K562 (cell line): ENCODE measurements around the gene PDLIM4. TPM values are rescaled to one million over a fixed set of nuclear protein-coding genes. Genes with fewer than 3 reads are reported as not detected.

Source experiments
- CREM ChIP-seq: IDR thresholded peaks from 2 replicates; pipeline ENCODE4 v1.6.1; 2014; ENCODE audit warnings: antibody characterized with exemption, low read depth
- CTBP1 ChIP-seq: fragments of 450-650 bp; IDR thresholded peaks from 2 replicates; pipeline ENCODE4 v1.6.1; 2016; ENCODE audit warnings: borderline replicate concordance
- LCOR ChIP-seq: sonication (generic); formaldehyde crosslinking; IDR thresholded peaks from 2 replicates; pipeline ENCODE4 v1.8.0; 2022; ENCODE audit warnings: mild to moderate bottlenecking, missing genetic modification reagents
- PHF8 ChIP-seq: fragments of 200-600 bp; sonication (generic); IDR thresholded peaks from 2 replicates; pipeline ENCODE4 v1.6.1; 2012; ENCODE audit warnings: mixed run types, mild to moderate bottlenecking, inconsistent platforms, low read length, moderate library complexity, borderline replicate concordance
- SREBF2 ChIP-seq: sonication (generic); formaldehyde crosslinking; IDR thresholded peaks from 2 replicates; pipeline ENCODE4 v1.4.0; 2020; ENCODE audit warnings: mild to moderate bottlenecking, missing genetic modification reagents
- TCF7L2 ChIP-seq: fragments of 150-350 bp; IDR thresholded peaks from 2 replicates; pipeline ENCODE4 v1.6.1; 2016; ENCODE audit warnings: low read depth, mild to moderate bottlenecking, low read length, moderate library complexity
- ZBTB40 ChIP-seq, 2 experiments: fragments of 450-650 bp in 1 of 2; sonication (generic) in 1 of 2; formaldehyde crosslinking in 1 of 2; IDR thresholded peaks; 2 replicates each; pipeline versions ENCODE4 v1.7.1 to v1.9.0; 2016 to 2022; ENCODE audit warnings: inconsistent platforms in 1 of 2, mild to moderate bottlenecking in 1 of 2, missing genetic modification reagents in 1 of 2
- ZNF511 ChIP-seq: sonication (generic); formaldehyde crosslinking; IDR thresholded peaks from 2 replicates; pipeline ENCODE4 v1.8.0; 2022; ENCODE audit warnings: mild to moderate bottlenecking, missing genetic modification reagents
- ZNF584 ChIP-seq: fragments of 200-800 bp; sonication (Bioruptor generic); IDR thresholded peaks from 2 replicates; pipeline ENCODE4 v1.6.1; 2016; ENCODE audit warnings: low read depth, mild to moderate bottlenecking, missing genetic modification characterization, missing compliant biosample characterization
- ZNF592 ChIP-seq: fragments of 450-650 bp; IDR thresholded peaks from 2 replicates; pipeline ENCODE4 v1.6.1; 2017; ENCODE audit warnings: antibody characterized with exemption, mild to moderate bottlenecking
- ZNF764 ChIP-seq: fragments of 250-450 bp; sonication (Bioruptor Pico); IDR thresholded peaks from 2 replicates; pipeline ENCODE4 v1.4.0; 2020; ENCODE audit warnings: low read depth, mild to moderate bottlenecking, moderate library complexity
- ZNF766 ChIP-seq: fragments of 200-800 bp; sonication (Bioruptor generic); conservative IDR thresholded peaks from 2 replicates; pipeline ENCODE4 v1.6.1; 2016; ENCODE audit warnings: missing genetic modification characterization, missing compliant biosample characterization
- polyA plus RNA-seq, 8 experiments: library from polyadenylated mRNA; depleted of rRNA in 4 of 8; stranded (reverse) in 5 of 8; unstranded in 3 of 8; fragments of >200 nt; fragmentation: Nextera tagmentation in 2 of 8; fragmentation: Illumina TruSeq in 1 of 8; extraction: Ambion mirVana in 2 of 8; extraction: Trizol in 1 of 8; gene quantifications; 2 replicates each; pipeline versions ENCODE4 v1.2.1 to v1.2.3, GENCODE V29; 2011 to 2014; ENCODE audit warnings: inconsistent platforms in 1 of 8, missing spikeins in 1 of 8
- total RNA-seq, 7 experiments: library from RNA; depleted of rRNA in 6 of 7; stranded (reverse); fragments of >200 nt in 6 of 7; fragmentation: Illumina TruSeq in 2 of 7; extraction: Trizol in 2 of 7; gene quantifications; 2 replicates each; pipeline versions ENCODE4 v1.2.1 to v1.2.3, GENCODE V29; 2011 to 2021; ENCODE audit warnings: low replicate concordance in 1 of 7

Gene PDLIM4
- total and polyA plus RNA-seq, 9 of the 15 experiments (the other 6 are each of a cell fraction or from before 2014, with no cell fraction given) = 0.28 to 32.8 (median 13.1) TPM

GRCh38 chr5:132293066-132293991 is 35.8 kb downstream of the PDLIM4 start (continued):
- TF ChIP-seq ZNF764 (no peak), SREBF2 (CRISPR knock-in tag) (no peak), LCOR (CRISPR knock-in tag) (peak; percentile 83), ZNF766 (peak; percentile 75), ZNF592 (peak; percentile 92), ZBTB40 (IDR thresholded peaks at IDR 0.05) (no peak), ZBTB40 (CRISPR knock-in tag; IDR thresholded peaks at IDR 0.05) (peak; percentile 48; the same call in 1 of the 2 replicates), CTBP1 (peak; percentile 79; the same call in 1 of the 2 replicates), ZNF511 (no peak), TCF7L2 (peak; percentile 59; the same call in 1 of the 2 replicates), ZNF584 (CRISPR knock-in tag) (0 out of 2 replicates have a peak, but pooled peaks have one; percentile 42), CREM (peak; percentile 93), PHF8 (peak; percentile 65; the same call in 1 of the 2 replicates)
